ENCODE results near the gene CDKN1A.

The CDKN1A gene

DNA sequence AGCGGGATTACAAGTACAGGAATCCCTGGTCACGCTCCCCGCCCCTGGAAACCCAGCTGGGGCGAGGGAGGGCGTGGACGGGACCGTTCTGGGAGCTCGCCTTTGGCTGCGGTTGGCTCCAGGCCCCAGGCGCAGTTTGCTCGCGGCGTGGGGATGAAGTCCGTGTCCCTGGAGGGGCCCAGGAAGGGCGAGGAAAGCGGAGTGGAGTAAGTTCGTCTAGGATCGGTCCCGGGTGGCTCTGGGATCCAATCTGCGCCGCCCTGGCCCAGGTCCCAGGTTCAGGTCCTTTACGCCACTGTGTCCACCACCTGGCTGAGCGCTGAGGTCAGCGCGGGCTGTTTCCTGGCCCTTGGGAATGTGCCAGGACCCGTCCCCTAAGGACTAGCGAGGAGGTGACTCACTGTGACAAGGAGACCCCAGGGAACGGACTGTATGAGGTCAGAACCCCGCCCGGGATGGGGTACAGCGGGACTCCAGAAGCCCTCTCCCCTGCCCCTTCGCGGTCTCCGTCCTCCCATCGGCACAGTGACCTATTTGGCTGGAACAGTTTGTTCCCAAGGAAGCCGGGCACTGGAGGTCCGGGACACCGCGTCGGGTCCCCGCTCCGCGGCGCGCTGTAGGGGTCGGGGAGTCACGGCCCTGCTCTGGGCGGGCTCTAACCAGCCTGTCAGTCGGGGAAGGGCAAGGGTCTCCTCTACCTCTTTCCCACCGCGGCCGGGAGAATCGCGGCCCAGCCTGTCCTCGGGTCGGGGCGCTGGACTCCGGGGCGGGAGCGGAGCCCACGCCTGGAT is 724 bp downstream of the CDKN1A start:
- FAIRE-seq, result no peak

DNA sequence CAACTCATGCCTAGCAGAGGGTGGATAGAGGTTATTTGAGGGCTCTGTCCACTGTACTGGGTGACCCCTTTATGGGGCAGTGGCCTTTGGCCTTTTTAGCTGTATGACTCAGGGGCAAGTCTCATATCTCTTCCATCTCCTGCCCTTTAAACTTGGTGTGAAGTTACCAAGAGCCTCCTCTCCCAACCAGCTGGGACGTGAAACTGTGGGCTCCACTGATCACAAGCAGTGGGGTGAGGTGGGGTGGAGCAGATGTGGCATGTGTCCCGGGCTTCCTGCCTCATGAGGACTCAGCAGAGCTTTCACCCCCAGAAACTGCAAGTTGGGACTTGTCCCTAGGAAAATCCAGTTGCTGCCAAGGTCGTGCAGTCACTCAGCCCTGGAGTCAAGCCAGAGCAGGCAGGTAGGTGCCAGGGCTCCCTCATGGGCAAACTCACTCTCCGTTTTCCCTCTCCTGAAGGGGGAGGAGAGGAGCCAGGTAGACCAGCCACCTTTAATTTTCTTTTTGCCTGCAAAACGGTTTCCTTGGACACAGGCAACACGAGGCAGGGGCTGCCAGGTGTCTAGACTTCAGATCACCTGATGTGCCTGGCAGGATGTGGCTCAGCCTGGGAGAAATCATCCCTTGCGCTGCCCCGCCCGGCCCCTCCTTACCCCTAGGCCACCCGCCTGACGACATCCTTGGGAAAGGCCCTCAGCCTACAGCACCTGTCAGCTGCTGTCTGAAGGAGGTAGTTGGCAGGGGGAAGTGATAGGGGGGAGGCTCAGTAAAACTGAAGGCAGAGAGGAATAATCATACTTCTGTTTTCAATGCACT is 4.0 kb downstream of the CDKN1A start:
- FAIRE-seq, result no peak

GRCh38 chr6:36683145-36683655 is 4.7 kb downstream of the CDKN1A start:
- FAIRE-seq, result no peak

DNA sequence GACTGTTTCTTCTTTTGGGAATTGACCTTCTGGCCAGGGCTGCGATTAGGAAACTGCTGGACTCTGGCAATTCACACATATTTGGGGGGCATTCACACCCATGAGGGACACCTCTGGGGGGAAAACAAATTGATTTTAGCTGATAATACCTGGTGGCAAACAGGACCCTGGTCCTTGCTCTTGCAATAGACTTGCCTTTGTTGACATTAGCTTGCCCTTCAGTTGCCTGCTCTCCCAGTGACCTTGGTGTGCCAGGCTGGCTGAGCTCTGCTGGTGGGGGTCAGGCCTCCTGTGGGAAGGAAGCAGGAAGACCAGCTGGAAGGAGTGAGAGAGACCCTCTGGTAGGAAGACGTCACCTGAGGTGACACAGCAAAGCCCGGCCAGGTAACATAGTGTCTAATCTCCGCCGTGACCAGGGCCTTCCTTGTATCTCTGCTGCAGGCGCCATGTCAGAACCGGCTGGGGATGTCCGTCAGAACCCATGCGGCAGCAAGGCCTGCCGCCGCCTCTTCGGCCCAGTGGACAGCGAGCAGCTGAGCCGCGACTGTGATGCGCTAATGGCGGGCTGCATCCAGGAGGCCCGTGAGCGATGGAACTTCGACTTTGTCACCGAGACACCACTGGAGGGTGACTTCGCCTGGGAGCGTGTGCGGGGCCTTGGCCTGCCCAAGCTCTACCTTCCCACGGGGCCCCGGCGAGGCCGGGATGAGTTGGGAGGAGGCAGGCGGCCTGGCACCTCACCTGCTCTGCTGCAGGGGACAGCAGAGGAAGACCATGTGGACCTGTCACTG is 5.3 kb downstream of the CDKN1A start:
- no peak for FAIRE-seq

DNA sequence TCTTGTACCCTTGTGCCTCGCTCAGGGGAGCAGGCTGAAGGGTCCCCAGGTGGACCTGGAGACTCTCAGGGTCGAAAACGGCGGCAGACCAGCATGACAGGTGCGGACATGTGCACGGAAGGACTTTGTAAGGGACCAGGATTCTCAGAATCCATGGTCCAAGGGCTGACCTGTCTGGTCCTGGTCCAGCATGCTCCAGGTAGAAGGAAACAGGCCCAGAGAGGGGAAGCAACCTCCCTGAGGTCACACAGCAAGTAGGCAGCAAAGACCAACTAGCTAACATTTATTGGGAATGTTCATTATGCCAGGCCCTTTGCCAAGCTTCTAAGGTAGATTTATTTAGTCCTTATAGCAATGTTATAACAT is 5.9 kb downstream of the CDKN1A start:
- FAIRE-seq, result no peak

DNA sequence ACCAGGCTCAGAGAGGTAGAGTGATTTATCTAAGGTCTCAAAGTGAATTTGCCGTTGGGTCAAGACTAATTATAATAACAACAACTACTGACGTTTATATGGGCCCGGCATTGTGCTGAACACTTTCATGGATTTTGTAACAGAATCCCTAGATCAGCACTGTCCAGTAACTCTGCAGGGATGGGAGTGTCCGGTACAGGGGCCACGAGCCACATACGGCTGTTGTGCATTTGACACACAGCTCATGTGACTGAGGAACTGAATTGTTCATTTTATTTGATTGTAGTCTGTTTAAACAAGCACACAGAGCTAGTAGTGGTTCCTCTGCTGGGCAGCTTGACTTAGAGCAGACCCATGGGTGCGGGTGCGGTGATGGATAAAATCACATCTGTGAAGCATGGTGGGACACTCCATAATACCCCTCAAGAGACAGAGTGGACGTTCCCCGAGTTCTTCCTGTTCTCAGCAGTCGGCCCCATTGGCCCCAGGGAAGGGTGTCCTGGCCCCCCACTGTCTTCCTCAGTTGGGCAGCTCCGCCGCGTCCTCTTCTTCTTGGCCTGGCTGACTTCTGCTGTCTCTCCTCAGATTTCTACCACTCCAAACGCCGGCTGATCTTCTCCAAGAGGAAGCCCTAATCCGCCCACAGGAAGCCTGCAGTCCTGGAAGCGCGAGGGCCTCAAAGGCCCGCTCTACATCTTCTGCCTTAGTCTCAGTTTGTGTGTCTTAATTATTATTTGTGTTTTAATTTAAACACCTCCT is 6.8 kb downstream of the CDKN1A start:
- no peak for FAIRE-seq

DNA sequence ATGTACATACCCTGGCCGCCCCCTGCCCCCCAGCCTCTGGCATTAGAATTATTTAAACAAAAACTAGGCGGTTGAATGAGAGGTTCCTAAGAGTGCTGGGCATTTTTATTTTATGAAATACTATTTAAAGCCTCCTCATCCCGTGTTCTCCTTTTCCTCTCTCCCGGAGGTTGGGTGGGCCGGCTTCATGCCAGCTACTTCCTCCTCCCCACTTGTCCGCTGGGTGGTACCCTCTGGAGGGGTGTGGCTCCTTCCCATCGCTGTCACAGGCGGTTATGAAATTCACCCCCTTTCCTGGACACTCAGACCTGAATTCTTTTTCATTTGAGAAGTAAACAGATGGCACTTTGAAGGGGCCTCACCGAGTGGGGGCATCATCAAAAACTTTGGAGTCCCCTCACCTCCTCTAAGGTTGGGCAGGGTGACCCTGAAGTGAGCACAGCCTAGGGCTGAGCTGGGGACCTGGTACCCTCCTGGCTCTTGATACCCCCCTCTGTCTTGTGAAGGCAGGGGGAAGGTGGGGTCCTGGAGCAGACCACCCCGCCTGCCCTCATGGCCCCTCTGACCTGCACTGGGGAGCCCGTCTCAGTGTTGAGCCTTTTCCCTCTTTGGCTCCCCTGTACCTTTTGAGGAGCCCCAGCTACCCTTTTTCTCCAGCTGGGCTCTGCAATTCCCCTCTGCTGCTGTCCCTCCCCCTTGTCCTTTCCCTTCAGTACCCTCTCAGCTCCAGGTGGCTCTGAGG is 7.6 kb downstream of the CDKN1A start:
- no peak for FAIRE-seq

- no peak for FAIRE-seq
These were observed 8.4 kb downstream of the CDKN1A start for GRCh38 chr6:36686668-36687513.

DNA sequence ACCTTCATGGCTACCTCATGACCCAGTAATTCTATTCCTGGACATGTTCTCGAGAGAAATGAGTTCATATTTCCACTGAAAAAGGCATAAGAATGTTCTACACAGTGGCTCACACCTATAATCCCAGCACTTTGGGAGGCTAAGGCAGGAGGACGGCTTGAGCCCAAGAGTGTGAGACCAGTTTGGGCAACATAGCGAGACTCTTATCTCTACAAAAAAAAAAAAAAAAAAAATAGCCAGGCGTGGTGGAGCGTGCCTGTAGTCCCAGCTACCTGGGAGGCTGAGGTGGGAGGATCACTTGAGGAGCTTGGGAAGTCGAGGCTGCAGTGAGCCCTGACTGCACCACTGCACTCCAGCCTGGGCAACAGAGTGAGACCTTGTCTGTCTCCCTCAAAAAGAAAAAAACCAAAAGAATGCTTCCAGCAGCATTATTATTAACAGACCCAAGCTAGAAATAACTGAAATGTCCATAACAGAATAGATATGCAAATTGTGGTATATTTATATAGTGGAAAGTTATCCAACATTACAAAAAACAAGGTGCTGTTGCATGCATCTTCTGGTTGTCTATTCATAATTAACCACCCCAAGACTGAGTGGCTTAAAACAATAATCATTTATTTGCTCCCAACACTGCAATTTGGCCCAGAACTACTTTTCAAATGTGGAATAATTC is 9.7 kb downstream of the CDKN1A start:
- no peak for FAIRE-seq

GRCh38 chr6:36688739-36689075 is 10.2 kb downstream of the CDKN1A start:
- FAIRE-seq, result no peak

GRCh38 chr6:36691011-36691410 is 12.5 kb downstream of the CDKN1A start:
- FAIRE-seq, result no peak

GRCh38 chr6:36691612-36692011 is 13.1 kb downstream of the CDKN1A start:
- FAIRE-seq, result no peak

- FAIRE-seq, result no peak
These were observed 13.7 kb downstream of the CDKN1A start for GRCh38 chr6:36692220-36692619.

- FAIRE-seq, result no peak
These were observed 14.6 kb downstream of the CDKN1A start for GRCh38 chr6:36692861-36693702.

GRCh38 chr6:36694616-36695015 is 16.1 kb downstream of the CDKN1A start:
- no peak for FAIRE-seq

DNA sequence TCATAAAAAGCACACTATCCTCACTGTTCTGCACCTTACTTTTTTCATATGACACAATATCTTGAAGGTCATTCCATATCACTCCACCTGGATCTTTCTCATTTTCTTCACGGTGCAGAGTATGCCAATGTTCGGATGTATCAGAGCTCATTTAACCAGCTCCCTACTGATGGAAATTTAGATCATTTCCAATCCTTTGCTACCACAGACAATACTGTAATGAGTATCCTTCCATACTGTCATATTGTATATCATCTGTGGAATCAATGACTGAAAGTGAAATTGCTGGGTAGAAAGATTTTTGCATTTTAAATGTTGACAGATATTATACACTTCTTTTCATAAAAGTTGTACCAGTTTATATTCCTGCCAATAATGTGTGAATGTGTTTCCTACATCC is 16.9 kb downstream of the CDKN1A start:
- FAIRE-seq, result no peak

DNA sequence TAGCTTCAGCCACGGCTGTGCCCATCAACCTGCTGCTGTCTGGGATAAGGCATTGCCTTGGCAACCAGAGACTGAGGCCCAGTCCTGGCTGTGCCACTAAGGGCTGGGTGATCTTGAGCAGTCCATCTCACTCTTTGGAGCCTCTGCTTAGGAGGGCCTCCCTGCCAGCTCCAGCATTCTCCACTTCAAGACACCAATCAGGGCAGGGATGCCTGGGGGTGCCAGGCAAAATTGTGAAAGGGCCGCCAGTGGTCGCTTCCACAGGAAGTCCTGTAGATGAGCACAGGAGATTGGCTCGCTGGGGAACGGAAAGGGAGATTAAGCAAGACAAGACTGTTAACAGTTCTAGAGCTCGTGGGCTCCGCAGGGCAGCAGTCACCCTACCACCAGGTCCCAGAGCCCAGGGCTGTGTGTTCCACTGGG is 19.0 kb downstream of the CDKN1A start, which contains the start of gene RAB44:
RAB44 (plus strand) TSS at position 346 of the 423 bp plus-strand sequence. CDS start 6,410 bp downstream, outside the sequence.
- no peak for FAIRE-seq

- FAIRE-seq, result no peak
These were observed 19.7 kb downstream of the CDKN1A start for GRCh38 chr6:36698196-36698595.

DNA sequence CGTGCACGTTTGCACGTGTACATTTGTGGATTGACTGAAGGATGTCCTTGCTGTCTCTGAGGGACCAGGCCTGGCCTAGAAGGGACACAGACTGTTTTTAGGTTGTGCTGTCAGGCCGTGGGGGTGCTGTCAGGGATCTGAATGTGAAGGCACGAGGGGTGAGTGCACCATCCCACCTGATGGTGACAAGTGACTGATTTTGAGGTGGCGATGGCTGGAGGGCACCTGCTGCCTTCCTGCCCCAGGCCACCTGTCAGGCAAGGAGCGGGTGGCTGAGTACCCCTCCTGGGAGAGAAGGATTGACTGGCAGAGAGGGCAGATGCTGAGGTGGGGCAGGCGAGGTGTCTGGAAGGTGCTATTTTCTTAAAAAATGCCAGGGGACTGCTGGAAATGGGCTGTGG is 20.4 kb downstream of the CDKN1A start:
- FAIRE-seq, result no peak
